ENCODE measurements around the gene SNX9.

SNX9 gene

DNA sequence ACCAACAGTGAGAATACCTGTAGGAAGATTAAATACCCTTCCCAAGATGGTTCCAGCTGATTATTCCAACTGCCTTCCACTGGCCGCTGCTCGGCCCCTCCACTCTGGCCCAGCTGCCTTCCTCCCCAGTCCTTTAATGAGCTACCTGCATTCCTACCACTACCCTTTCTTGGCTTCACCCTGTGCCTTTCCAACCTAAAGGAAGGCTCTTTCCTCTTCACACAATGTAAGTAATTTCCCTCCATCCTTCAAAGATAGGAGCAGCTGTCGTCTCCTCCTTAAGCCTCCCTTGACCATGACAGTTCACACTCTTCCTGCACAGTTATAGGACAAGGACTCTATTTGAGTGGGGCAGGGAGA is 16.2 kb upstream of the SNX9 start:
- H3K4me3 Mint-ChIP-seq = no peak overlapping the region
- no peaks in the 10 kb centered on the region for H3K27me3 Mint-ChIP-seq (ENCODE audit: low read depth, poor library complexity)
- no peak for DNase-seq
- H3K27ac Mint-ChIP-seq = no peak overlapping the region
- TF ChIP-seq, protein P1, sequence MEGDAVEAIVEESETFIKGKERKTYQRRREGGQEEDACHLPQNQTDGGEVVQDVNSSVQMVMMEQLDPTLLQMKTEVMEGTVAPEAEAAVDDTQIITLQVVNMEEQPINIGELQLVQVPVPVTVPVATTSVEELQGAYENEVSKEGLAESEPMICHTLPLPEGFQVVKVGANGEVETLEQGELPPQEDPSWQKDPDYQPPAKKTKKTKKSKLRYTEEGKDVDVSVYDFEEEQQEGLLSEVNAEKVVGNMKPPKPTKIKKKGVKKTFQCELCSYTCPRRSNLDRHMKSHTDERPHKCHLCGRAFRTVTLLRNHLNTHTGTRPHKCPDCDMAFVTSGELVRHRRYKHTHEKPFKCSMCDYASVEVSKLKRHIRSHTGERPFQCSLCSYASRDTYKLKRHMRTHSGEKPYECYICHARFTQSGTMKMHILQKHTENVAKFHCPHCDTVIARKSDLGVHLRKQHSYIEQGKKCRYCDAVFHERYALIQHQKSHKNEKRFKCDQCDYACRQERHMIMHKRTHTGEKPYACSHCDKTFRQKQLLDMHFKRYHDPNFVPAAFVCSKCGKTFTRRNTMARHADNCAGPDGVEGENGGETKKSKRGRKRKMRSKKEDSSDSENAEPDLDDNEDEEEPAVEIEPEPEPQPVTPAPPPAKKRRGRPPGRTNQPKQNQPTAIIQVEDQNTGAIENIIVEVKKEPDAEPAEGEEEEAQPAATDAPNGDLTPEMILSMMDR (IDR thresholded peaks at IDR 0.05) = no peak
- no peaks in the 10 kb centered on the region for H3K36me3 Mint-ChIP-seq (ENCODE audit: low read depth)
- no peaks in the 10 kb centered on the region for H3K4me1 Mint-ChIP-seq
- H3K9me3 Mint-ChIP-seq = peaks cover 25% of the 10 kb centered on the region

DNA sequence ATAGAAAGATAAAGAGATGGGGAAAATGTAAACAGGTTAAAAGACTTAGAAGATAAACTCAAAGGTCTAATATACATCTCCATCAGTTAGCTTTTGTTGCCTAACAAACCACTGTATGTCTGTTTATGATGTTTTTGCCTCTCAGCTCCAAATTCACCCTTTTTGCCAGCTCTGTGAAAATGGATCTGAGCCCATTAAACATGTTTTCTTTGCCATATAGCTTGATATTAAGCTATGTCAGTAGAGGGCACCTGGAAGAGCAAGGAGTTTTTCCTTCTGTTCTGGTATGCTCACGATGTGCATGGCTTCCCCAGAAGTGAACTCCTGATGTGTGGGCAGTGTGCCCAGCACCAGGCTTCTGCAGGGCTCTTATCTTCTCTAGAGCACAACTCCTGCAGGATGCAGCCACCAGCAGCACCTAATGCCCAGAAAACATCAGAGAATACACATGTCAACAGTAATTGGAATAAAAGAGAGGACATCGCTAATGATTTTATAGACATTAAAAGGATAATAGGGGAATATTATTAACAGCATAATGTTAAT is 14.6 kb upstream of the SNX9 start:
- no peaks in the 10 kb centered on the region for H3K36me3 Mint-ChIP-seq (ENCODE audit: low read depth)
- no peak for DNase-seq
- peaks cover 8% of the 10 kb centered on the region for H3K4me1 Mint-ChIP-seq
- TF ChIP-seq, protein P1 (IDR thresholded peaks at IDR 0.05) = no peak
- no peaks in the 10 kb centered on the region for H3K27me3 Mint-ChIP-seq (ENCODE audit: low read depth, poor library complexity)
- no peak overlapping the region for H3K4me3 Mint-ChIP-seq
- H3K27ac Mint-ChIP-seq = no peak overlapping the region
- peaks cover 28% of the 10 kb centered on the region for H3K9me3 Mint-ChIP-seq

DNA sequence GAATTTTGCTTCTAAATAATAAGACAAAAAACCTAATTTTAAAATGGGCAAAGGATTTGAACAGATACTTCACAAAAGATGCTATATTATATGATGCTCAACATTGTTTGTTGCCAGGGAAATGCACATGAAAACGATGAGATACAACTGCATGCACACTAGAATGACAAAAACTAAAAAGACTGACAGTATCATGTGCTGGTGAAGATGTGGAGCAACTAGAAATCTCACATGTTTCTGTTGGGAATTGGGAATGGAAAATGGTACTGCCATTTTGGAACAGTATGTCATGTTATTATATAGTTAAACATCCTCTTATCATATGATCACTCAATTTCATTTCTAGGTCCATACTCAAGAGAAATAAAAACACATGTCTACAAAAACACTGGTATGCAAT is 13.4 kb upstream of the SNX9 start:
- DNase-seq = no peak
- H3K27ac Mint-ChIP-seq = no peak overlapping the region
- H3K4me3 Mint-ChIP-seq = no peak overlapping the region
- peaks cover 28% of the 10 kb centered on the region for H3K9me3 Mint-ChIP-seq
- H3K4me1 Mint-ChIP-seq = peaks cover 17% of the 10 kb centered on the region
- H3K36me3 Mint-ChIP-seq (ENCODE audit: low read depth) = no peaks in the 10 kb centered on the region
- TF ChIP-seq, protein P1 (IDR thresholded peaks at IDR 0.05) = no peak
- no peaks in the 10 kb centered on the region for H3K27me3 Mint-ChIP-seq (ENCODE audit: low read depth, poor library complexity)

GRCh38 chr6:157811137-157811475 is 11.9 kb upstream of the SNX9 start:
- H3K27me3 Mint-ChIP-seq (ENCODE audit: low read depth, poor library complexity) = no peaks in the 10 kb centered on the region
- no peak for DNase-seq
- no peak overlapping the region for H3K27ac Mint-ChIP-seq
- H3K36me3 Mint-ChIP-seq (ENCODE audit: low read depth) = no peaks in the 10 kb centered on the region
- TF ChIP-seq, protein P1 (IDR thresholded peaks at IDR 0.05) = no peak
- no peak overlapping the region for H3K4me3 Mint-ChIP-seq
- peaks cover 28% of the 10 kb centered on the region for H3K9me3 Mint-ChIP-seq
- peaks cover 20% of the 10 kb centered on the region for H3K4me1 Mint-ChIP-seq

GRCh38 chr6:157811476-157812173 is 11.4 kb upstream of the SNX9 start:
- TF ChIP-seq, protein P1 (IDR thresholded peaks at IDR 0.05) = no peak
- no peak overlapping the region for H3K27ac Mint-ChIP-seq
- H3K27me3 Mint-ChIP-seq (ENCODE audit: low read depth, poor library complexity) = no peaks in the 10 kb centered on the region
- H3K4me3 Mint-ChIP-seq = no peak overlapping the region
- no peak for DNase-seq
- H3K4me1 Mint-ChIP-seq = peaks cover 20% of the 10 kb centered on the region
- H3K36me3 Mint-ChIP-seq (ENCODE audit: low read depth) = no peaks in the 10 kb centered on the region
- peaks cover 28% of the 10 kb centered on the region for H3K9me3 Mint-ChIP-seq
